Kidney epithelial cell (primary cell): Measurements from ENCODE around the gene SPTBN1. TPM values are rescaled to one million over a fixed set of nuclear protein-coding genes. Genes with fewer than 3 reads are reported as not detected.

ENCODE experiments used
- DNase-seq: peaks from one replicate; pipeline ENCODE4 v3.0.0-alpha.2; 2010; ENCODE audit warnings: low read depth
- H3K27me3 ChIP-seq: 2 replicates; pipeline ENCODE4 v1.6.0; 2011; ENCODE audit warnings: low read length; ENCODE audit not compliant: control insufficient read depth, insufficient read depth
- H3K36me3 ChIP-seq: 2 replicates; pipeline ENCODE4 v1.5.1; 2011; ENCODE audit warnings: low read length; ENCODE audit not compliant: control insufficient read depth, insufficient read depth
- H3K4me3 ChIP-seq: 2 replicates; pipeline ENCODE4 v1.5.1; 2011; ENCODE audit warnings: low read depth, mild to moderate bottlenecking, control low read depth, low read length
- CTCF ChIP-seq: IDR thresholded peaks from 2 replicates; pipeline ENCODE4 v1.5.1; 2011; ENCODE audit warnings: mild to moderate bottlenecking, moderate library complexity, low read length, control low read depth, inconsistent platforms; ENCODE audit not compliant: insufficient read depth, poor library complexity, severe bottlenecking
- total RNA-seq: library from RNA; depleted of rRNA; stranded (reverse); fragments of >200 nt; gene quantifications from 2 replicates; pipeline ENCODE4 v1.2.3, GENCODE V29; 2015

SPTBN1 gene
- total RNA-seq, 1 donor from 2014 or later, result 492 TPM

DNA sequence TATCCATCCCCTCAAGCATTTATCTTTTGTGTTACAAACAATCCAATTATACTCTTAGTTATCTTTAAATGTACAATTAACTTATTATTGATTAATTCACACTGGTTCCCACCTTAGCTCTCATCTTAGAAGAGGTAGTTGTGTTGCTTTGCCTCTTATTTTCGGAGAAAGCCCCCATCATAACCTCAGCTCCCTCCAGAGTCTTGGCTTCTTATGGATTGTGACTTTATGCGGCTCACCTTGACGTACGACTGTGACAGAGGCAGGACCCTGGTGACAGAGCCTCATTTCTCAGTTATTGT is 132.9 kb downstream of the SPTBN1 start:
- no peak overlapping the region for H3K4me3 ChIP-seq
- no peak for TF ChIP-seq CTCF

GRCh38 chr2:54589340-54590215 is 133.5 kb downstream of the SPTBN1 start:
- no peak for DNase-seq
- H3K27me3 ChIP-seq, result no peaks in the 10 kb centered on the region
- no peak for TF ChIP-seq CTCF
- H3K4me3 ChIP-seq, result no peak overlapping the region
- peaks cover 3% of the 10 kb centered on the region for H3K36me3 ChIP-seq

More for the DNA sequence above, 132.9 kb downstream of the SPTBN1 start:
- no peak for DNase-seq
- no peaks in the 10 kb centered on the region for H3K27me3 ChIP-seq
- H3K36me3 ChIP-seq, result peaks cover 3% of the 10 kb centered on the region

- H3K27me3 ChIP-seq, result no peaks in the 10 kb centered on the region
- H3K36me3 ChIP-seq, result peaks cover 3% of the 10 kb centered on the region
- TF ChIP-seq CTCF, result no peak
- no peak for DNase-seq
- no peak overlapping the region for H3K4me3 ChIP-seq
Observed at GRCh38 chr2:54590216-54591120, 134.3 kb downstream of the SPTBN1 start.

- H3K4me3 ChIP-seq, result no peak overlapping the region
- peaks cover 3% of the 10 kb centered on the region for H3K36me3 ChIP-seq
- H3K27me3 ChIP-seq, result no peaks in the 10 kb centered on the region
- DNase-seq, result no peak
- TF ChIP-seq CTCF, result no peak
Observed at GRCh38 chr2:54591551-54591950, 135.4 kb downstream of the SPTBN1 start.

DNA sequence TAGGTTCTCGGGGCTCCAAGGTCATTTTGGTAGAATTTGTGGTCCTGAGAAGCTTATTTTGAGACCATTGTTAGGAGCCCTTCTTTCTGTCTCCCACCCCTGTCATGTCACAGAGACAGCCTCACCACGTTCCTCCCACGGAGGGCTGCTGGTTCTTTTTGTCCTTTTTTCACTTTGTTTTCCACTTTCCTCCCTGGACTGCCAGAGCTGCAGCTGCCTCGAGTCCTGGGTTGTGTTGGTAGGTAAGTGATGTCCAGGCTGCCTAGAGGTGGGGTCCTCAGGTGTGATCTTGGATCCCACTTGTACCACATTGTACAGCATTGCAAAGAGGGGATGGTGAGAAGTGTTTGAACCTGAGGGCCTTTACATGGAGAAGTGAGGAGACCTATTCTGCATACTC is 137.1 kb downstream of the SPTBN1 start:
- Histone ChIP-seq H3K27me3 (no peaks in the 10 kb centered on the region), H3K4me3 (no peak overlapping the region), H3K36me3 (peaks cover 3% of the 10 kb centered on the region)
- DNase-seq, result no peak
- no peak for TF ChIP-seq CTCF
